HepG2 (cell line): ENCODE results near the gene RHOBTB1. TPM values are rescaled to one million over a fixed set of nuclear protein-coding genes. Genes with fewer than 3 reads are reported as not detected.

Experiments used
- ASH2L ChIP-seq: fragments of 300-600, 200-600 bp; sonication (generic); IDR thresholded peaks from 2 replicates; pipeline ENCODE4 v1.7.0; 2017; ENCODE audit warnings: low read depth, mild to moderate bottlenecking, moderate library complexity, mixed read lengths, low read length; ENCODE audit not compliant: insufficient read length
- EZH2 ChIP-seq: conservative IDR thresholded peaks from 2 replicates; pipeline ENCODE4 v1.6.1; 2012; ENCODE audit warnings: mild to moderate bottlenecking, low read depth, low read length, moderate library complexity
- GATAD1 ChIP-seq: IDR thresholded peaks from 2 replicates; pipeline ENCODE4 v1.6.1; 2016; ENCODE audit warnings: missing genetic modification reagents, missing compliant biosample characterization
- MLLT10 ChIP-seq: sonication (generic); formaldehyde crosslinking; IDR thresholded peaks from 2 replicates; pipeline ENCODE4 v1.4.0; 2020; ENCODE audit warnings: missing genetic modification reagents
- NFE2L1 ChIP-seq: sonication (generic); formaldehyde crosslinking; IDR thresholded peaks from 2 replicates; pipeline ENCODE4 v1.4.0; 2020; ENCODE audit warnings: missing genetic modification reagents, mild to moderate bottlenecking, borderline replicate concordance
- RNF2 ChIP-seq: fragments of 450-650 bp; conservative IDR thresholded peaks from 2 replicates; pipeline ENCODE4 v1.6.1; 2016; ENCODE audit warnings: low read depth
- STAG1 ChIP-seq: sonication (generic); formaldehyde crosslinking; IDR thresholded peaks from 2 replicates; pipeline ENCODE4 v1.4.0; 2020; ENCODE audit warnings: missing genetic modification reagents
- TCF12 ChIP-seq, 2 experiments: fragments of 450-650 bp in 1 of 2; sonication (generic) in 1 of 2; formaldehyde crosslinking in 1 of 2; IDR thresholded peaks; 2 replicates each; pipeline versions ENCODE4 v1.6.1 to v1.8.0; 2017 to 2022; ENCODE audit warnings: antibody characterized with exemption in 1 of 2, mild to moderate bottlenecking in 1 of 2, missing genetic modification reagents in 1 of 2, moderate library complexity in 1 of 2
- TP53 ChIP-seq: sonication (generic); formaldehyde crosslinking; conservative IDR thresholded peaks from 2 replicates; pipeline ENCODE4 v1.4.0; 2020; ENCODE audit warnings: missing genetic modification reagents
- ZBTB21 ChIP-seq: sonication (generic); formaldehyde crosslinking; IDR thresholded peaks from 2 replicates; pipeline ENCODE4 v1.4.0; 2020; ENCODE audit warnings: missing genetic modification reagents
- ZMAT3 ChIP-seq: sonication (generic); formaldehyde crosslinking; conservative IDR thresholded peaks from 2 replicates; pipeline ENCODE4 v1.7.0; 2021; ENCODE audit warnings: missing genetic modification reagents
- ZNF225 ChIP-seq: sonication (generic); formaldehyde crosslinking; IDR thresholded peaks from 2 replicates; pipeline ENCODE4 v1.4.0; 2020; ENCODE audit warnings: mild to moderate bottlenecking, missing genetic modification reagents
- ZNF260 ChIP-seq: sonication (generic); formaldehyde crosslinking; IDR thresholded peaks from 2 replicates; pipeline ENCODE4 v1.4.0; 2020; ENCODE audit warnings: missing genetic modification reagents, low read depth, mild to moderate bottlenecking, borderline replicate concordance
- ZNF841 ChIP-seq: sonication (generic); formaldehyde crosslinking; IDR thresholded peaks from 2 replicates; pipeline ENCODE4 v1.8.1; 2023; ENCODE audit warnings: missing genetic modification reagents, borderline replicate concordance
- ZSCAN31 ChIP-seq: sonication (generic); formaldehyde crosslinking; IDR thresholded peaks from 2 replicates; pipeline ENCODE4 v1.5.0; 2020; ENCODE audit warnings: low read depth, mild to moderate bottlenecking, missing genetic modification reagents
- polyA plus RNA-seq, 8 experiments: library from polyadenylated mRNA; depleted of rRNA in 3 of 8; stranded (reverse) in 7 of 8; unstranded in 1 of 8; fragments of >200 nt; fragmentation: Illumina TruSeq in 4 of 8; extraction: Trizol in 4 of 8; gene quantifications; 2 replicates each; pipeline versions ENCODE4 v1.2.1 to v1.2.3, GENCODE V29; 2011 to 2016; ENCODE audit warnings: low read depth in 4 of 8, missing spikeins in 1 of 8, mixed read lengths in 1 of 8; ENCODE audit not compliant: insufficient read depth in 1 of 8
- total RNA-seq, 5 experiments: library from RNA; depleted of rRNA; stranded (reverse); fragments of >200 nt; fragmentation: Illumina TruSeq; extraction: Trizol; gene quantifications; 2 replicates each; pipeline ENCODE4 v1.2.3, GENCODE V29; 2016; ENCODE audit warnings: low read depth in 1 of 5
- TF ChIP-seq, protein P1 (sequence below): sonication (generic); formaldehyde crosslinking; IDR thresholded peaks from 2 replicates; pipeline ENCODE4 v1.8.0; 2022; ENCODE audit warnings: mild to moderate bottlenecking, missing genetic modification reagents; ENCODE audit not compliant: insufficient replicate concordance
- TF ChIP-seq, protein P2 (sequence below): sonication (generic); formaldehyde crosslinking; IDR thresholded peaks from 2 replicates; pipeline ENCODE4 v1.8.1; 2023; ENCODE audit warnings: mild to moderate bottlenecking, missing genetic modification reagents, borderline replicate concordance
- TF ChIP-seq, protein P3 (sequence below): sonication (generic); formaldehyde crosslinking; IDR thresholded peaks from 2 replicates; pipeline ENCODE4 v1.4.0; 2020; ENCODE audit warnings: missing genetic modification reagents
- TF ChIP-seq, protein P4 (sequence below): sonication (generic); formaldehyde crosslinking; IDR thresholded peaks from 2 replicates; pipeline ENCODE4 v1.4.0; 2020; ENCODE audit warnings: mild to moderate bottlenecking, missing genetic modification reagents, borderline replicate concordance
- TF ChIP-seq, protein P5 (sequence below): sonication (generic); formaldehyde crosslinking; conservative IDR thresholded peaks from 2 replicates; pipeline ENCODE4 v1.8.0; 2022; ENCODE audit warnings: low read depth, missing genetic modification reagents
- TF ChIP-seq, protein P6 (sequence below): IDR thresholded peaks from 2 replicates; pipeline ENCODE4 v1.6.1; 2016; ENCODE audit warnings: missing compliant biosample characterization, missing genetic modification reagents, borderline replicate concordance

Gene RHOBTB1
- total and polyA plus RNA-seq, 2 of the 13 experiments (the other 11 are each of a cell fraction or from before 2014, with no cell fraction given), result 18.8 to 59.5 TPM

DNA sequence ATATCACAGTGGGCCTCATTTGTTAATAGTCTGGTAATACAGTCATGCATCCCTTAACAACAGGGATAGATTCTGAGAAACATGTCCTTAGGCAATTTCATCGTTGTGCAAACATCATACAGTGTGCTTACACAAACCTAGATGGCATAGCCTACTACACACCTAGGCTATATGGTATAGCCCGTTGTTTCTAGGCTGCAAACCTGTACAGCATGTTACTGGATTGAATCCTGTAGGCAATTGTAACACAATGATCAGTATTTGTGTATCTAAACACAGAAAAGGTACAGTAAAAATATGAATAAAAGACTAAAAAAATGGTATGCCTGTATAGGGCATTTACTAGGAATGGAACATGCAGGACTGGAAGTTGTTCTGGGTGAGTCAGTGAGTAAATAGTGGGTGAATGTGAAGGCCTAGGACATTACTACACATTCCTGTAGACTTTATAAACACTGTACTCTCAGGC, 12.0 kb upstream of the RHOBTB1 start (continued):
- no peak for TF ChIP-seq NFE2L1 (CRISPR knock-in tag)
- TF ChIP-seq ZNF225, result no peak
- no peak for TF ChIP-seq ZNF841
- TF ChIP-seq, protein P1, sequence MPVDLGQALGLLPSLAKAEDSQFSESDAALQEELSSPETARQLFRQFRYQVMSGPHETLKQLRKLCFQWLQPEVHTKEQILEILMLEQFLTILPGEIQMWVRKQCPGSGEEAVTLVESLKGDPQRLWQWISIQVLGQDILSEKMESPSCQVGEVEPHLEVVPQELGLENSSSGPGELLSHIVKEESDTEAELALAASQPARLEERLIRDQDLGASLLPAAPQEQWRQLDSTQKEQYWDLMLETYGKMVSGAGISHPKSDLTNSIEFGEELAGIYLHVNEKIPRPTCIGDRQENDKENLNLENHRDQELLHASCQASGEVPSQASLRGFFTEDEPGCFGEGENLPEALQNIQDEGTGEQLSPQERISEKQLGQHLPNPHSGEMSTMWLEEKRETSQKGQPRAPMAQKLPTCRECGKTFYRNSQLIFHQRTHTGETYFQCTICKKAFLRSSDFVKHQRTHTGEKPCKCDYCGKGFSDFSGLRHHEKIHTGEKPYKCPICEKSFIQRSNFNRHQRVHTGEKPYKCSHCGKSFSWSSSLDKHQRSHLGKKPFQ (CRISPR knock-in tag), result no peak
- no peak for TF ChIP-seq ZBTB21 (CRISPR knock-in tag)
- TF ChIP-seq MLLT10, result no peak
- no peak for TF ChIP-seq GATAD1 (CRISPR knock-in tag)
- TF ChIP-seq STAG1 (CRISPR knock-in tag), result no peak
- no peak for TF ChIP-seq ZSCAN31 (CRISPR knock-in tag)
- TF ChIP-seq, protein P2, sequence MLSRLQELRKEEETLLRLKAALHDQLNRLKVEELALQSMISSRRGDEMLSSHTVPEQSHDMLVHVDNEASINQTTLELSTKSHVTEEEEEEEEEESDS (CRISPR knock-in tag), result no peak
- TF ChIP-seq RNF2, result no peak
- TF ChIP-seq, protein P3, sequence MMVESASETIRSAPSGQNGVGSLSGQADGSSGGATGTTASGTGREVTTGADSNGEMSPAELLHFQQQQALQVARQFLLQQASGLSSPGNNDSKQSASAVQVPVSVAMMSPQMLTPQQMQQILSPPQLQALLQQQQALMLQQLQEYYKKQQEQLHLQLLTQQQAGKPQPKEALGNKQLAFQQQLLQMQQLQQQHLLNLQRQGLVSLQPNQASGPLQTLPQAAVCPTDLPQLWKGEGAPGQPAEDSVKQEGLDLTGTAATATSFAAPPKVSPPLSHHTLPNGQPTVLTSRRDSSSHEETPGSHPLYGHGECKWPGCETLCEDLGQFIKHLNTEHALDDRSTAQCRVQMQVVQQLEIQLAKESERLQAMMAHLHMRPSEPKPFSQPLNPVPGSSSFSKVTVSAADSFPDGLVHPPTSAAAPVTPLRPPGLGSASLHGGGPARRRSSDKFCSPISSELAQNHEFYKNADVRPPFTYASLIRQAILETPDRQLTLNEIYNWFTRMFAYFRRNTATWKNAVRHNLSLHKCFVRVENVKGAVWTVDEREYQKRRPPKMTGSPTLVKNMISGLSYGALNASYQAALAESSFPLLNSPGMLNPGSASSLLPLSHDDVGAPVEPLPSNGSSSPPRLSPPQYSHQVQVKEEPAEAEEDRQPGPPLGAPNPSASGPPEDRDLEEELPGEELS, result peak; percentile 54; the same call in 1 of the 2 replicates
- no peak for TF ChIP-seq ZMAT3 (CRISPR knock-in tag)
- TF ChIP-seq, protein P4, sequence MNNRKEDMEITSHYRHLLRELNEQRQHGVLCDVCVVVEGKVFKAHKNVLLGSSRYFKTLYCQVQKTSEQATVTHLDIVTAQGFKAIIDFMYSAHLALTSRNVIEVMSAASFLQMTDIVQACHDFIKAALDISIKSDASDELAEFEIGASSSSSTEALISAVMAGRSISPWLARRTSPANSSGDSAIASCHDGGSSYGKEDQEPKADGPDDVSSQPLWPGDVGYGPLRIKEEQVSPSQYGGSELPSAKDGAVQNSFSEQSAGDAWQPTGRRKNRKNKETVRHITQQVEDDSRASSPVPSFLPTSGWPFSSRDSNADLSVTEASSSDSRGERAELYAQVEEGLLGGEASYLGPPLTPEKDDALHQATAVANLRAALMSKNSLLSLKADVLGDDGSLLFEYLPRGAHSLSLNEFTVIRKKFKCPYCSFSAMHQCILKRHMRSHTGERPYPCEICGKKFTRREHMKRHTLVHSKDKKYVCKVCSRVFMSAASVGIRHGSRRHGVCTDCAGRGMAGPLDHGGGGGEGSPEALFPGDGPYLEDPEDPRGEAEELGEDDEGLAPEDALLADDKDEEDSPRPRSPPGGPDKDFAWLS (CRISPR knock-in tag), result no peak
- TF ChIP-seq TP53 (CRISPR knock-in tag), result no peak
- peak; percentile 26 for TF ChIP-seq ASH2L
- TF ChIP-seq EZH2, result no peak
- TF ChIP-seq, protein P5, sequence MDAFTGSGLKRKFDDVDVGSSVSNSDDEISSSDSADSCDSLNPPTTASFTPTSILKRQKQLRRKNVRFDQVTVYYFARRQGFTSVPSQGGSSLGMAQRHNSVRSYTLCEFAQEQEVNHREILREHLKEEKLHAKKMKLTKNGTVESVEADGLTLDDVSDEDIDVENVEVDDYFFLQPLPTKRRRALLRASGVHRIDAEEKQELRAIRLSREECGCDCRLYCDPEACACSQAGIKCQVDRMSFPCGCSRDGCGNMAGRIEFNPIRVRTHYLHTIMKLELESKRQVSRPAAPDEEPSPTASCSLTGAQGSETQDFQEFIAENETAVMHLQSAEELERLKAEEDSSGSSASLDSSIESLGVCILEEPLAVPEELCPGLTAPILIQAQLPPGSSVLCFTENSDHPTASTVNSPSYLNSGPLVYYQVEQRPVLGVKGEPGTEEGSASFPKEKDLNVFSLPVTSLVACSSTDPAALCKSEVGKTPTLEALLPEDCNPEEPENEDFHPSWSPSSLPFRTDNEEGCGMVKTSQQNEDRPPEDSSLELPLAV (CRISPR knock-in tag), result no peak
- TF ChIP-seq TCF12 (IDR thresholded peaks at IDR 0.05), result no peak
- no peak for TF ChIP-seq TCF12 (CRISPR knock-in tag; IDR thresholded peaks at IDR 0.05)
- TF ChIP-seq, protein P6, sequence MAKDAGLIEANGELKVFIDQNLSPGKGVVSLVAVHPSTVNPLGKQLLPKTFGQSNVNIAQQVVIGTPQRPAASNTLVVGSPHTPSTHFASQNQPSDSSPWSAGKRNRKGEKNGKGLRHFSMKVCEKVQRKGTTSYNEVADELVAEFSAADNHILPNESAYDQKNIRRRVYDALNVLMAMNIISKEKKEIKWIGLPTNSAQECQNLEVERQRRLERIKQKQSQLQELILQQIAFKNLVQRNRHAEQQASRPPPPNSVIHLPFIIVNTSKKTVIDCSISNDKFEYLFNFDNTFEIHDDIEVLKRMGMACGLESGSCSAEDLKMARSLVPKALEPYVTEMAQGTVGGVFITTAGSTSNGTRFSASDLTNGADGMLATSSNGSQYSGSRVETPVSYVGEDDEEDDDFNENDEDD (CRISPR knock-in tag), result no peak
- TF ChIP-seq ZNF260 (CRISPR knock-in tag), result no peak
